NCI-H2196 (cell line): ENCODE results near the gene POTEC.
"Not testable (repeated sequence)": the region's sequence is repeated elsewhere in the genome, so short reads cannot be mapped to it uniquely, and the experiment has no call there.

Source experiments
- DNase-seq: peaks from one replicate; lab custom pipeline; 2025; ENCODE audit not compliant: unreplicated experiment; lab: John Stamatoyannopoulos, UW

POTEC gene

DNA sequence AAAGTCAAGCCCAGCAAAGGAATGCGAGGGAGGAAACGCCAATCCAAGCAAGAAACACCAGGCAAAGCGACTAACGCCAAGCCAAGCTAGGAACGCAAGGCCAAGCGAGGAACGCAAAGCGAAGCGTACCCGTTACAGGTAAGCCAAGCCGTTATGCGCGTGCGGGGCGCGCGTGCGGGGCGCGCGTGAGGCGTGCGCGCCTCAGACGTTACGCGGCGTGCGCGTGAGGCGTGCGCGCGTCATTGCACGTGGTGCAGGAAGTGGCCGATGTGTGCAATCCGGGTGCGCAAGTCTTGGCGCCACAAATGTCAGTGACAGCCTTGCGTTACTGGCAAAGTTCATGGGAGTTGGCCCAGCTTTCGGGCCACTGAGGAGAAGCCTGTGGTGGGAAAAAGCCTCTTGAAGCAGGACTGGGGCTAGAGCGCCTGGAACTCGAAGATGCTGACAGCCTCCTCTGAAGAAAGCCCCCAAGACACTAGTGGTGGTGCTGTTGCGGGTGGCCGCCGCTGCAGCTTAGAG is at the start of gene POTEC:
Gene POTEC, minus strand, starts transcription at position 155 of the 519 bp plus-strand sequence. CDS start 454 bp downstream, outside the sequence.
- not testable (repeated sequence) for DNase-seq

DNA sequence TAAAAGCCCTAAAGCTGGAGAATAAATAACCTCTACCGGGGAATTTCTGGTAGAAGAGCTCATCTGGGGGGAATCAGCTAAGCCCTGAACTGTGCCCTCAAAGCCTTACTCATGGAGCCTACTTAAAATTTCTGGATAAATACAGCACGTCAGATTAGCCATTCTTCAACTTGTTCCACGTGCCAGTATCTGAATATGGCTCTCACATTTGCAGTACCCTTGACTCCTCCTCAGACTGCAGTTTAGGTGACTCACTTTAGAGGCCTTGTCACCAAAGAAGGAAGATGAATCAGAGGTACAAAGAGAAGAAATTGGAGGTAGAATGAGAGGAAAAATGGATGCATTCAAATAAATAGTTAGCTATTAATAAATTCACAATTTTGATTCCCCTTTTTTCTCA is 34.6 kb upstream of the POTEC start:
- DNase-seq, result no peak

DNA sequence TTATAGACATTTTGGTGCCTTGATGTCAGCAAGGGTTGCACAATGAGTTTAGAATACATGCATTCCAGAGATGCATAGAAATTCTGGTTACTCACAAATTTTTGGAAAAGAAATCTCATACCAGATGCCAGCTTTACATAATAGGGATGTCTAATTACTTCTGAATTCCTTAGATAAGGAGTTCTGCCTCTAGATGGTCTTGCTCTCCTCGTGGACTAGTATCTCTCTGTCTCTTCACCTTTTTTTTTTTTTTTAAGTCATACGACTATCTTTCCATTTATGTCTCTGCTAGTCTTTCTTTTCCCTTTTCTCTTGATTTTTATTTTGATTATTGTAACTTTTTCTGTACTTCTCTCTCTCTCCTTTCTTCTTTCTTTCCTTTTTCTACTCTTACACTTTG is 16.1 kb upstream of the POTEC start:
- DNase-seq, result not testable (repeated sequence)

DNA sequence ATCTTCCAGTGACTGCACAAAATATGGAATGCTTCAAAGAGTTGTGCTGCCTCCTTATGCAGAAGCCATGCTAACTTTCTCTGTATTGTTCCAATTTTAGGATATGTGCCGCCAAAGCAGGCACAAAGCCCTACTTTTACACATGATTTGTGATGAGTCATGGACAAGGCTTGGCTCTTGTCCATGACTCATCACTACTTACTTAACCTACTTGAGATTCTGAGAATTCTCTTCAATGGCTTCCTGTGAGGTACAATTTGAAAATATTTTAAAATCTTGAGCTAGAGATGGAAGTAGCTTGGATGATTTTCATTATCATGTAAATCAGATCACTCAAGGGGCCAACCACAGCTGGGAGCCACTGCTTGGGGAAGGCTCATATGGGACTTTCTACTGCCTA is 11.7 kb downstream of the POTEC start:
- DNase-seq, result not testable (repeated sequence)

DNA sequence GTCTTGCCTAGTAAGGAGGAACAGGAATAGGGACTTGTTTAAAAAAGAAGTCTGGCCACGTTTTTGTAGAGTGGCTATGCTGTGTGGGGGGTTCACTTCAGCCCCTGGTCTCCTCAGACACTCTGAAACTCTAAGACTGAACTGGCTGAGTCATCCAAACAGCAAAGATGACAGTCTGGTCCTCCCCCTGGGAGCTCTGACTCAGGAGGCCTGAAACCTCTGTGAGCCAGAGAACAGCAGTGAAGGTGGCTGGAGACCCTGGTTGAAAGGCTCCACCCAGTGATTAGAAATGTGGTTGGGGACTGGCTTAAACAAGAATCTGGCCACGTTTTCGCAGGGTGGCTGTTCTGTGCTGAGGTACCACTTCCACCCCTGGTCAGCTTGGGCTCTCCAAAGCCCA is 32.7 kb downstream of the POTEC start:
- DNase-seq, result not testable (repeated sequence)

DNA sequence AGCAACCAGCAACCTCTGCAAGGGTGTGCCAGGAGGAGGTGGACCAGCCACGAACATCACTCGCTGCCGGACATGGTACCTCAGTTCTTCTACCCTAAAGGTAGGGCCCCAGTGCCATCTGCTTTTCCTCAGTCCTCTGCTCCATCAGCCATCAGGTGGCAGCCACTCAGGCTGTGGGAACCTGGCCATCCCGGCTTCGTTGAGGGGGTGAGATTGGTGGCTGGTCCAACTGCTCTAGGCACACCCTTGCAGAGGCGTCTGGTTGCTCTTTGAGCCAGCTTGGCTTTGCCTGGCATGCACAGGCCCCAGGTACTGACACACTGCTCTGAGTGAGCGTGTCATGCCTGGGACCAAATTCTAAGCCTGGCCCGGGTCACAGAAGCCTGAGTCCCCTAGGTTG is 39.7 kb downstream of the POTEC start:
- not testable (repeated sequence) for DNase-seq

DNA sequence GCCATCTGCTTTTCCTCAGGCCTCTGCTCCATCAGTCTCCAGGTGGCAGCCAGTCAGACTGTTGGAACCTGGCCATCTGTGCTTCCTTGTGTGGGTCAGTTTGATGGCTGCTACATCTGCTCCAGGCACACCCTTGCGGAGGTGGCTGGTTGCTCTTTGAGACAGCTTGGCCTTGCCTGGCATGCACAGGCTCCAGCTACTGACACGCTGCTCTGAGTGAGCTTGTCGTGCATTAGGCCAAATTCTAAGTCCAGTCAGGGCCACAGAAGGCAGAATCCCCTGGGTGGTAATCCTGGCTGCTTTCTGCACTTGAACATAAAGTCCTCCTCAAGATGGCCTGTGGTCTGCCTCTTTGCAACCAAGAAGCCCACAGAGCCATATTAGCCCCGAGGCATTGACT is 41.5 kb downstream of the POTEC start:
- DNase-seq, result not testable (repeated sequence)

DNA sequence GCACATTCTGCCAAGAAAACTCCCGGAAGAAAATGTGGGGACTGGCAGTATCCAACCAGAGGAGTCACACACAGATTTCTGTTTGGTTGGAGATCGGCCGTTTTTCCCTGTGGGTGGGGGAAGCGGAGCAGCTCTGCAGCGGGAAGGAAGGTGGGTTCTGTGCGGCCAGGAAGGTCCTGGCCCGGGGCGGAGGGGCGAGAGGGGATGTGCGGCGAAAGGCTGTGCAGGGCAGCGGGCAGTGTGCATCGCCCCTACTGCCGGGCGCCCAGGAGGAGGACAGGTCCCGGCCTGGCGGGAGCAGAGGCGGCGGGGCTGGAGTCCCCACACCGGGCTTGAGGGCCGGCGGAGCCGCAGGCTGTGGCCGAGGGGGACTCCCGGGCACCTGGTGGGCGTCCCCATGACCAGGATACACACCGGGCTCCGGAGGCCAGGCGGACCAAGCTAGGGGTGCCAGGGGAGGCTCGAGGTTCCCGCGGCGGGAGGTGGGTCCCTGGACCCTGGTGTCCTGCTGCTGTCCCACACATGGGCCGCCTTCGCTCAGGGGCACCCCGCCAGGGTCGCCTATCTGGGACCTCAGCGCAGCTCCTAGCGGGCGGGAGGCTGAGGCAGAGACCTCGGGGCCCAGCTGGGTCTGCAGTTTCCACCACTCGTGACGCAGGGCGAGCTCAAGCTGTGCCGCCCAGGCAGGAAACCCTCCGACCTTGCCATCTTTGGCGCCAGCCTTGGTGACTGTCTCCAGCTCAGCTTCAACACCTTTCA is 54.0 kb downstream of the POTEC start:
- not testable (repeated sequence) for DNase-seq

DNA sequence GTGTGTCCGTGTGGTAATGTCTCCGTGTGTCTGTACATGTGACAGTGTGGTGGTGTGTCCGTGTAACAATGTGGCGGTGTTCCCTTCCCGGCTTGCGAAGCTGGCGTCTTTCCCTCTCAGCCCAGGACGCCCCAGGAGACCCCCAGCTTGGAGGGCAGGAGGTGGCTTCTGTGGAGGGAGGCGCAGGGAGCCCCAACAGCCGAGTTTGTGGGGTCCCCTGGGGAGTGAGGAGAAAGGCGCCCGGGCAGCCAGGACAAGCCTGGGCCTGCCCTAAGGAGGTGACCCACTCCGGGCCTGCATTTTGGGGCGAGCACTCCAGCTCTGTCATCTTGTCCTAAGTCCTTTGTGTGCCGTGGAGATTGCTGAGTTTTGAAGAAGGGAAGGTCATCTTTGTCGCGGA is 54.6 kb downstream of the POTEC start:
- DNase-seq, result not testable (repeated sequence)

DNA sequence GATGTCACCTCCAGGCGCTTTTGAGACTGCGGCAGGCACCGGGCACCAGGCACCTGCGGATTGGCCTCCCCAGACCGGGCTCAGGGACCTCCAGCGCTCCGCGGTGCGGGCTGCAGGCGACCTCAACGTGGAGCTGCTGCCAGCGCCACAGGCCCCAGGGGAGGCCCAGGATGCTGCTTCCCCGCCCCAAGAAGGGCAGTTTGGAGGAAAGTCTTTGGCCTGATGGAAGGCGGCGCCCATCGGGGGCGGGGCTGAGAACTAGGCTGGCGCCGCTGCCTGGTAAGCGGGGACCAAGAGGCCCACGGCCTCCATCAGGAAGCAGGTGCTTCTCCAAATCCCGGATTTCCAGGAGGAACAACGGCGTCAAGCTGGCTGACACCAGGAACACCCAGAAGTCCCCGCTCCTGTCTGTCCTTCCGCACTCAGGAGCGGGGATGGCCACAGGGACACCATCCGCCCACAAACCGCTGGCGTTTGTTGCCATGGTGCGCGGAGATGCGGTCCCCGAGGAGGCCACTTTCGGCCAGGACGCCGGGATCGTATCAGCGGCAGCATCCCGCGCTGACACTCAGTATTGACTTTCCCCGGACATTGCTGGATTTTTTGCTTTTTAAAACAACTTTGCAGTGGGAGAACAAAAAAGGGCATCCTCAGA is 56.3 kb downstream of the POTEC start:
- DNase-seq, result not testable (repeated sequence)

DNA sequence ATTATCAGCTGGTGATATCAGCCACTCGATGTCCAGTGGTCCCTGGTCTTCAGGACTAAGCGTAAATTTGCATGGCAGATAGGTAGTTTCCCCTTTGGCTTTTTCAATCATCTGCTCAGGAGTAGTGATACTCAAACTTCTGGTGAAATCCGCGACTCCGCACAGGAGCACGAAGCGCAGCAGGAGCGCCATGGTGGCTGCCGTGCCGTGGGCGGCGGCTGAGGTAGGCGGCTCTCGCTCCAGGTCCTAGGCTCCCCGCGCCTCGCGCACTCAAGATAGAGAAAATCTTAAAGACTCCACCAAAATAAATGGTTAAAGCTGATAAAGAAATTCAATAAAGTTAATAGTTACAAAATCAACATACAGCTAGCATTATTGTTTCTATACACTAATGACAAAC is 64.3 kb downstream of the POTEC start:
- not testable (repeated sequence) for DNase-seq

DNA sequence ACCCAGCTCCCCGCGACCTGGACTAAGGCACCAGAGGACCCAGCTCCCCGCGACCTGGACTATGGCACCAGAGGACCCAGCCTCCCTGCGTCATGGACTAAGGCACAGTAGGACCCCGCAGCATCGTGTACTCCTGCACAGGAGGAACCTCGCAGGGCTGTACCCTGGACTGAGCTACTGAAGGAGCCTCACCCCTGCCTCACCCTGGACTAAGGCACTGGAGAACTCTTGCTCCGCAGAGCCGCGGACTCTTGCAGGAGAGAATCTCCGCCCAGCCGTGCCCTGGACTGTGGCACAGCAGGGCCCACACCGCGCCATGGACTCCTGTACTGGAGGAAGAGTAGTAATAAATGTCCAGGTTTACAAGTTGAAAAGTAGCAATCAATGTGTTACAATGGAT is 67.9 kb downstream of the POTEC start:
- DNase-seq, result not testable (repeated sequence)

DNA sequence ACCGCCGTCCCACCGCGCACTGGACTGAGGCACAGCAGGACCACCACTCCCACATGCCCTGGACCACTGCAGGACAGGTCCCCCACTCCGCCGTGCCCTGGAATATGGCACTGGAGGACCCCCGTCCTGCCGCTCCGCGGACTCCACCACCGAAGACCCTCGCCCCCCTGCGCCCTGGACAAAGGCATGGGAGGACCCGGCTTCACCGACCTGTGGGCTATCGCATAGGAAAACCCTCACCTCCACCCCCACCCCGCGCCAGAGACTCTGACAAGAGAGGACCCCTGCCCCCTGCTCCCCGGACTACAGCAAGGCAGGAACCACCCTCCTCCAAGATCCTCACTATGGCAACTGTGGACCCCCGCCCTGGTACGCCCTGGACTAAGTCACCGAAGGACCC is 68.6 kb downstream of the POTEC start:
- not testable (repeated sequence) for DNase-seq

DNA sequence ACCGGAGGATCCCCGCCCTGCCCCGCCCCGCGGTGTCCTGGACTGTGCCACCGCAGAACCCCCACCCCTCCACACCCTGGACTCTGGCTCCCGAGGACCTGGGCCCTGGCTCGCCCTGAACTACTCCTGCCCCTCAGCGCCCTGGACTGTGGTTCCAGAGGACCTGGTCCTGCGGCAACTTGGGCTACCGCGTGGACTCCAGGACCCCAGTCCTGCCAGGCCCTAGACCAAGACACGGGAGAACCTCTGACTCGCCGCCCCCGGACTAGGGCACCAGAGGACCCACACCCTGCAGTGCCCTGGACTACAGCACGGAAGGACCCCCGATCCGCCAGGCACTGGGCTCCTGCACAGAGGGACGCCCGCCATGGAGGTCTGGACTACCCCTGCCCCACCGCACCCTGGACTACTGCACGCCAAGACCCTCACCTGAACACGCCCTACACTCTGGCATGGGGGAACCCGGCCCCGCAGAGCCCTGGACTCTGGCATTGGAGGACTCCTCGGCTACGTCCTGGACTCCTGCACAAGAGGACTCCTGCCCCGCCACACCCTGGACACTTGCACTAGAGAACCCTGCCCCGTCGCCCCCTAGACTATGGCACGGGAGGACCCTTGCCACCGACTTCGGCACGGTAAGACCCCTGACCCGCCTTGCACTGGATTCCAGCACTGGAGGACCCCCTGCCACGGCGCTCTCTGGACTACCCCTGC is 69.2 kb downstream of the POTEC start:
- DNase-seq, result not testable (repeated sequence)

DNA sequence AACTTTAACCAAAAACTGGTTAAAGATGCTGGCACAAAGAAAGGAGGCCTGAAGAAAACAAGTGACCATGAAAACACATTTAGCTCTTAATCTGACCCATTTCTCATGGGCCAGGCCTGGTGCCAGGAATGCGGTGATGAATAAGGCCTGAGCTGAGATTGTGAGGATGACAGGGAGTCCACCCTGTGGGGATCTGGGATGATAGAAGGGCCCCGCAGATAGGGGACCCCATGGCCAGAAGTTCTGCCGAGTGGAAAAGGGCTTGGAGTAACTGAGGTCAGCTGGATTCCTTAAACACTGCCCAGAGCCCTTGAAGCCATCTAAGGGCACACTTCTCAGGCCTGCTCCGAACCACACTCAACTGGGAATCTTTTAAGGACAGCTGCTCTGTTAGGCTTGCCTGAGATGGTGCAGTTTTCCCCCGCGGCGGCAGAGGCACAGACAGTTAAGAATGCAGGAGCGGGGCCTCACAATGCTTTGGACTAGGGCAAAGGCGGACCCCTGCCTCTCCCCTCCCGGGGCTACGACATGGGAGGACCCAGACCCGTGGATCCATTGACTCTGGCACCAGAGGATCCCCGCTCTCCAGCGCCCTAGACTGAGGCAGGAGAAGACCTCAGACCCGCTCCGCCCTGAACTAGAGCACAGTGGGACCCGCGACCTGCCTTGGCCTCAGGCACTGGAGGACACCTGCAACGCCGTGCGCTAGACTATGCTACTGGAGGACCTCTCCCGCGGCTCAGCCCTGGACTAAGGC is 70.0 kb downstream of the POTEC start:
- not testable (repeated sequence) for DNase-seq

DNA sequence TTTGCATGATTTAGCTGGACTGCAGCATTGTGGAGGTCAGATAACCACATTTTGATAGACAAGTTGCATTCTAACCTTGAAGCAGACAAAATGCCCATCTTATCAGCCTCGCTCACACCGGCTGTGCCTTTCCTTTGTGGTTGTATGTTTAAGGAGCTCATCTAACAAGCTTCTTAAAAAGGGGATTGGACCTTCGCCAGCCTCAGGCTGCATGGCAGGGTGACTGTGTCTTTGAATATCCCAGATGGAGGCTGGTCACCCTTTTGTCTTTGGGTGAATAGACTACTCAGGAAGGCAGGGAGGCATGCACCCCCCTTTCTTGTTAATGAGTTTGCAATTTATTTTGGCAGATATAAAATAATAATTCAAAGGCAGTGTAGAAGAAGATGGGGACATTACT is 72.1 kb downstream of the POTEC start:
- not testable (repeated sequence) for DNase-seq

DNA sequence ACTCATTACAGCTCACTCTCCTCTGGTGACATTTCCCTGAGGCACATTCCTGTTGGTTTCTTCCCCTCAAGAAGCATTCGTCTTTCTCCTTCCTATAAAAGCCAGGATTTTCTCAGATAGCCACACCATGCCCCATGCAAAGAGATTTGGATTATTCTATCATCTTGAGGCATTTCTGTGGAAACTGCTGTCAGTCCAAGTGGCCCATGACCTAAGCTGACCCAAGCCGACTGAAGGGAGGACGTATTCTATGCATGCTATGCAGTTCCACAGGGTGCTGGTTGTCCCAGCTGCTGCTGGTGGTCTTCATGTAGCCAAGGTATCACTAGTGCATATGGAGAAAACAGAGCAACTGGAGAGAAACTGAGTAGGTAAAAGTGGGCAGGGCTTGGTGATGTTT is 73.0 kb downstream of the POTEC start:
- not testable (repeated sequence) for DNase-seq

DNA sequence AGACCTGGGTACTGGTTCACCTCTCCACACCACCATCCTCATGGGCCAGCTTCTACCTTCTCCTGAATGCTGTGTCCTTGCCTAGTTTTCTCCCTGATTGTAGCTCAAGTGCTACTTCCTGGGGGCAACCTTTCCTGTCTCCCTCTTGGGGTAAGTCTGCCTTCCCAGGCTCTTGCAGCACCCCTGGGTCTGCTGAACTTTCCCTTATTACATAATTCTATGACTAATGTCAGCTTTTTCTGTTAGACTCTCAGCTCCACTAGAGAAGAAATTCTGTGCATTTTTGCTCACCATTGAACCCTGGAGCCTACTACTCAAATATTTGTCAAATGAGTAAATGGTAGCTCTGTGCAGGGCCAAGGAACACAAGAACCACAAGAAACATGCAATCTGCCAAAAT is 73.4 kb downstream of the POTEC start:
- not testable (repeated sequence) for DNase-seq

DNA sequence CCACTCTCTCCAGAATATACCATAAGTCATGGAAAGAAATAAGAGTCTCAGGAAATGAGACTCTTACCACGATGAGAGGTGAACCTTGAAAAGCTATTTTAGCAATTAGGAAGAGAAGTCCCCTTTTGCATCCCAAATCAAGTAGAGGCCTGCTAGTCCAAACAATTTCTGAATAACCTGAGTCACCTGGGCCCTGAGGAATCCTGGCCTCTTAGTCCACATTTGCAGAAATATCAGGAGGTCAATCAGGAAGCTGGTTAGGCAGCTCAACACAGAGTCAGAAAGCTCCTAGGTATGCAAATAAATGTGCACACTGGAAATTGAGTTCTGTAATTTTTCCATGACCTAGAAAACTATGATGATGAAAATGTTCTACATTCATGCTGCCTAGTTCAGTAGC is 77.4 kb downstream of the POTEC start:
- DNase-seq, result not testable (repeated sequence)
